Prostate gland (tissue), 2 donors: ENCODE measurements around the gene MGST1. TPM values are rescaled to one million over a fixed set of nuclear protein-coding genes. Genes with fewer than 3 reads are reported as not detected.
"Not testable (repeated sequence)": the region's sequence is repeated elsewhere in the genome, so short reads cannot be mapped to it uniquely, and the experiment has no call there.

Experiments used
- DNase-seq: peaks from one replicate; pipeline ENCODE4 v3.0.0-alpha.2; 2019; ENCODE audit warnings: low spot score
- H3K27ac ChIP-seq, 2 donors: fragments of 200-600 bp; sonication (generic); 2 replicates each; pipeline ENCODE4 v1.5.1; 2017 to 2019
- H3K27me3 ChIP-seq: fragments of 200-600 bp; sonication (generic); replicated peaks from 2 replicates; pipeline ENCODE4 v1.5.1; 2019; ENCODE audit not compliant: insufficient read depth
- H3K36me3 ChIP-seq, 2 donors: fragments of 200-600 bp; sonication (generic); 1 replicate in 1 of 2; 2 replicates in 1 of 2; pipeline versions ENCODE4 v1.5.1 to v1.8.1; 2017 to 2019
- H3K4me1 ChIP-seq: fragments of 200-600 bp; sonication (generic); replicated peaks from 2 replicates; pipeline ENCODE4 v1.5.1; 2019
- H3K4me3 ChIP-seq, 2 donors: fragments of 200-600 bp; sonication (generic); 2 replicates each; pipeline ENCODE4 v1.5.1; 2017 to 2019
- H3K9me3 ChIP-seq: fragments of 200-600 bp; sonication (generic); 2 replicates; pipeline ENCODE4 v1.5.1; 2017
- POLR2A ChIP-seq: fragments of 450-650 bp; IDR thresholded peaks from one replicate; pipeline ENCODE4 v1.6.1; 2016; ENCODE audit warnings: antibody characterized with exemption, mild to moderate bottlenecking
- POLR2AphosphoS5 ChIP-seq: sonication (generic); formaldehyde crosslinking; IDR thresholded peaks from one replicate; pipeline ENCODE4 v1.6.1; 2017; ENCODE audit warnings: antibody characterized with exemption
- WGBS: methylation state at CpG from one replicate; pipeline ENCODE4 v1.1.5; 2018; 5-methylcytosine and 5-hydroxymethylcytosine counted together
- intact Hi-C: fragments of 100-400 bp; cut with DNase I; formaldehyde crosslinking; loops from one replicate; pipeline ENCODE4 v1.14.2; 2022
- total RNA-seq, 2 donors: library from RNA; depleted of rRNA; stranded (reverse); fragments of >200 nt; gene quantifications; one replicate each; pipeline ENCODE4 v1.1.0, GENCODE V29; 2016
- TF ChIP-seq, protein P1 (sequence below), 4 experiments: fragments of 200-600 bp in 2 of 4; fragments of 450-650 bp in 2 of 4; sonication (generic) in 2 of 4; IDR thresholded peaks; 1 replicate in 3 of 4; 2 replicates in 1 of 4; pipeline ENCODE4 v1.5.1; 2016 to 2019; ENCODE audit warnings: antibody characterized with exemption in 4 of 4, mild to moderate bottlenecking in 2 of 4, moderate library complexity in 2 of 4

Gene MGST1
- total RNA-seq, 2 donors from 2014 or later, result 28.4 to 218 TPM

DNA sequence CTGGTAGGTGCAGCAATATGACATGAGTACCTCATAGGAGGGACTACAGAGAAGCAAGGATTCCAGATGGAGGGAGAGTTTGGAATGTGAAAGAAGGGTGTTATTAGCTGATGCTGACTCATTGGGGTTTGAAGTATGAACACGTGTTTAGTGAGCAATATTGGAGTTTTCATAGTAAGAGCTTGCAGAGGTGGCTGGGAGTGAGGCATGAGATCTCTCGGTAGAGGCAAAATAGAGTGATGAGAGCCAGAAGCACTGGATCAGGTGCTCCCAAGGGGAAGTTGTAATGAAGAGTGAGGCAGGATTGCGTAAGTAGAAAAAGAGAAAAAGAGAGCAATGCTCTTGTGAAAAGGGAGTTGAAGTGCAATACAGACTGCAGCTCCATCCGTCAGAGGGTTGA, 42.1 kb downstream of the MGST1 start:
- H3K27me3 ChIP-seq, result no peaks in the 10 kb centered on the region
- no peaks in the 10 kb centered on the region for H3K36me3 ChIP-seq
- no peak overlapping the region for H3K4me3 ChIP-seq
- DNase-seq, result no peak
- TF ChIP-seq POLR2AphosphoS5, result no peak
- no peak for TF ChIP-seq POLR2A
- TF ChIP-seq, protein P1, sequence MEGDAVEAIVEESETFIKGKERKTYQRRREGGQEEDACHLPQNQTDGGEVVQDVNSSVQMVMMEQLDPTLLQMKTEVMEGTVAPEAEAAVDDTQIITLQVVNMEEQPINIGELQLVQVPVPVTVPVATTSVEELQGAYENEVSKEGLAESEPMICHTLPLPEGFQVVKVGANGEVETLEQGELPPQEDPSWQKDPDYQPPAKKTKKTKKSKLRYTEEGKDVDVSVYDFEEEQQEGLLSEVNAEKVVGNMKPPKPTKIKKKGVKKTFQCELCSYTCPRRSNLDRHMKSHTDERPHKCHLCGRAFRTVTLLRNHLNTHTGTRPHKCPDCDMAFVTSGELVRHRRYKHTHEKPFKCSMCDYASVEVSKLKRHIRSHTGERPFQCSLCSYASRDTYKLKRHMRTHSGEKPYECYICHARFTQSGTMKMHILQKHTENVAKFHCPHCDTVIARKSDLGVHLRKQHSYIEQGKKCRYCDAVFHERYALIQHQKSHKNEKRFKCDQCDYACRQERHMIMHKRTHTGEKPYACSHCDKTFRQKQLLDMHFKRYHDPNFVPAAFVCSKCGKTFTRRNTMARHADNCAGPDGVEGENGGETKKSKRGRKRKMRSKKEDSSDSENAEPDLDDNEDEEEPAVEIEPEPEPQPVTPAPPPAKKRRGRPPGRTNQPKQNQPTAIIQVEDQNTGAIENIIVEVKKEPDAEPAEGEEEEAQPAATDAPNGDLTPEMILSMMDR (IDR thresholded peaks at IDR 0.05), result no peak
- no peaks in the 10 kb centered on the region for H3K4me1 ChIP-seq
- no peak overlapping the region for H3K27ac ChIP-seq
- H3K9me3 ChIP-seq, result no peaks in the 10 kb centered on the region
- 78% methylated on average over 4 of the region's 4 CpGs for WGBS
- intact Hi-C loops, result no loop called here

DNA sequence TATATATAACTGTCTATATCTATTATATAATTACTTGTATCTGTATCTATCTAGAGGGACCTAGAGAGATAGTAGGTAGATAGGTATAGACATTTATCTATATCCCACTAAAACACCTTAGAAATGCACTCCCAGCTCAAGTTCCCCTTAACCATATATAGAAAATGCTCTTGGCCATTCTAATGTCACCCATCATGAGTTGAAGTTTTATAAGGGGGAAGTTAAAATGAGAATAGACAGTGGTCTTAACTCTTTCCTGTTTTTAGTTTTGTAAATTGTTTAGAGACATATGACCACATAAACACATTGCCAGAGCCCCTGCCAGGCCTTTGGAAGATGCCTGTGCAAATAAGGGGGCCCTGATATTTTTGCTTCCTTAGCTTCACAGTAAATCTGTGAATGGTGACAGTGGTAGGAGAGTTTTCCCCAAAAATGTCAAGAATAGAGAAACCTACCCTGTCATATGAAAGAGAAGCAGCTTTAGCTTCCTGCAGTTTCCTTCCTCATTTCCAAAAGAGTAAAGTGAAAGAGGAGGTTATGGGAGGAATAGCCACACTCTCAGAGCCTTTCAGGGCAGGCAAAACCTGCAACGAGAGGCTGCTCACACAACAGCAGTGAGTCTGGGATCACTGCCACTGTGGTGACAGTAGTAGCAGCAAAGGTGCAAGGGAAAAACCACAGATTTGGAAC, 45.5 kb downstream of the MGST1 start:
- WGBS, result 92% methylated on average over 1 of the region's 1 CpG
- H3K27ac ChIP-seq, result no peak overlapping the region

DNA sequence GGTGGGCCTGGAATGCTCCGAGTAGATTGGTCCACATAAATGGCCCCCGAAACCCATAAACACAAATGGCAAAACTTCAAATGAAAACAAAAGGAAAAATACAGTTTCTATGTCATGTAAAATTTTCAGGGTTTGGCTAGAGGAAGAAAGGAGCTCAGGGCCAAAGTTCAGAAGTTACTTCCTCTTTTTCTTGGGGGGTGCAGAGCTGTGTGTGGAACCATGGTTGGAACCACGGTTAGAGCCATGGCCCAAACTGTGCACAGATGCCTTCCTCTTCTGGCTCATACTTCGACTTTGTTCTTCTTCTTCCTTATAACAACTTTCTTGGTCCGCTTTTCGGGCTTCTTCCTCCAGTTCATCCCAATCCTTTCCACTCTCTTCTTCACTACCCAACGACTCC, 51.7 kb downstream of the MGST1 start:
- no peak for DNase-seq
- 91% methylated on average over 7 of the region's 7 CpGs for WGBS
- H3K27me3 ChIP-seq, result no peaks in the 10 kb centered on the region
- H3K36me3 ChIP-seq, result no peaks in the 10 kb centered on the region
- TF ChIP-seq POLR2AphosphoS5 (no peak), POLR2A (no peak)
- TF ChIP-seq, protein P1 (IDR thresholded peaks at IDR 0.05), result no peak
- no peak overlapping the region for H3K4me3 ChIP-seq
- no peaks in the 10 kb centered on the region for H3K9me3 ChIP-seq
- intact Hi-C loops, result no loop called here
- no peak overlapping the region for H3K27ac ChIP-seq
- H3K4me1 ChIP-seq, result no peaks in the 10 kb centered on the region

More for the DNA sequence above, 45.5 kb downstream of the MGST1 start:
- H3K4me3 ChIP-seq, result no peak overlapping the region
- intact Hi-C loops, result no loop called here
- H3K4me1 ChIP-seq, result no peaks in the 10 kb centered on the region
- DNase-seq, result no peak
- no peaks in the 10 kb centered on the region for H3K36me3 ChIP-seq
- TF ChIP-seq, protein P1 (IDR thresholded peaks at IDR 0.05), result no peak
- TF ChIP-seq POLR2A (no peak), POLR2AphosphoS5 (no peak)
- H3K27me3 ChIP-seq, result no peaks in the 10 kb centered on the region
- no peaks in the 10 kb centered on the region for H3K9me3 ChIP-seq

DNA sequence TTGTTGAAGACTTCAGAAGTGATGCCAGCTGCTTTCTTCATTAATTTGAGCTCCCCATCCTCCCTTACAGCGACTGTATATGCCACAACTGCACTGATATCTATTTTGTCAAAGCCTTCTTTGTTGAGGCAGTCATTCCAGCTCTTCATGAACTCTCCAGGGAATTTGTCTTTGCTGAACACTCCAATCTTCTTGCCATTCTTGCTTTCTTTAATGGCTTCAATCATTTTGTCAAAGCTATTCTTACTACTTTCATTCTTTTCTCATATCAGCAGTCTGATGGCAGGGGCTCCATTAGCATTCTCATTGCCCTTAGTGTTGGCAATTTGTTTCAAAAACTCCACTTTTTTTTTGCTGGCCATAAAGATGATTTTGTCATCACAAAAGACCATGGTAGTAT, 54.4 kb downstream of the MGST1 start:
- H3K27ac ChIP-seq, intact Hi-C loops, H3K36me3 ChIP-seq, H3K9me3 ChIP-seq, H3K27me3 ChIP-seq, DNase-seq, H3K4me3 ChIP-seq, H3K4me1 ChIP-seq: not testable (repeated sequence)
- 65% methylated on average over 1 of the region's 1 CpG for WGBS

DNA sequence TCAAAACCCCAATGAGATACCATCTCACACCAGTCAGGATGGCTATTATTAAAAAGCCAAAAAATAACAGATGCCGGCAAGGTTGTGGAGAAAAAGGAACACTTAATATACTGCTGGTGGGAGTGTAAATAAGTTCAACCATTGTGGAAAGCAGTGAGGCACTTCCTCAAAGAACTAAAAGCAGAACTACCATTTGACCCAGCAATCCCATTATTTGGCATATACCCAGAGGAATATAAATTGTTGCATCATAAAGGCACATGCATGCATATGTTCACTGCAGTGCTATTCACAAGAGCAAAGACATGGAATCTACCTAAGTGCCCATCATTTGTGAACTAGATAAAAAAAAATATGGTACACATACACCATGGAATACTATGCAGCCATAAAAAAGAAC, 59.9 kb downstream of the MGST1 start:
- WGBS, result 89% methylated on average over 1 of the region's 1 CpG
- Histone ChIP-seq H3K4me3 (no peak overlapping the region), H3K4me1 (no peaks in the 10 kb centered on the region), H3K36me3 (no peaks in the 10 kb centered on the region), H3K27me3 (no peaks in the 10 kb centered on the region), H3K27ac (no peak overlapping the region), H3K9me3 (no peaks in the 10 kb centered on the region)
- no peak for DNase-seq
- TF ChIP-seq POLR2AphosphoS5 (no peak), POLR2A (no peak)
- TF ChIP-seq, protein P1 (IDR thresholded peaks at IDR 0.05), result no peak
- intact Hi-C loops, result no loop called here

Other genes with a start within 250 kb of the MGST1 start
- gene SLC15A5, start 70.0 kb upstream of the MGST1 start, total RNA-seq, result not detected